Liver (tissue), 3 donors: ENCODE data around the gene DBH.

Experiments
- CTCF ChIP-seq: fragments of 150-350 bp; IDR thresholded peaks from 2 replicates; pipeline ENCODE4 v1.5.1; 2017; ENCODE audit warnings: improper control_type of control experiment, low read depth, low read length; ENCODE audit not compliant: missing input control
- JUND ChIP-seq, 2 donors: IDR thresholded peaks; 2 replicates each; pipeline ENCODE4 v1.6.1; 2016; ENCODE audit warnings: antibody characterized with exemption in 2 of 2
- MAX ChIP-seq: IDR thresholded peaks from 2 replicates; pipeline ENCODE4 v1.6.1; 2016; ENCODE audit warnings: antibody characterized with exemption
- NR2F2 ChIP-seq: IDR thresholded peaks from 2 replicates; pipeline ENCODE4 v1.6.1; 2016; ENCODE audit warnings: antibody characterized with exemption
- RAD21 ChIP-seq, 2 donors: IDR thresholded peaks; 2 replicates each; pipeline ENCODE4 v1.6.1; 2016; ENCODE audit warnings: antibody characterized with exemption in 2 of 2, mild to moderate bottlenecking in 2 of 2
- donor health status: healthy.
- donor health status: healthy.

DNA sequence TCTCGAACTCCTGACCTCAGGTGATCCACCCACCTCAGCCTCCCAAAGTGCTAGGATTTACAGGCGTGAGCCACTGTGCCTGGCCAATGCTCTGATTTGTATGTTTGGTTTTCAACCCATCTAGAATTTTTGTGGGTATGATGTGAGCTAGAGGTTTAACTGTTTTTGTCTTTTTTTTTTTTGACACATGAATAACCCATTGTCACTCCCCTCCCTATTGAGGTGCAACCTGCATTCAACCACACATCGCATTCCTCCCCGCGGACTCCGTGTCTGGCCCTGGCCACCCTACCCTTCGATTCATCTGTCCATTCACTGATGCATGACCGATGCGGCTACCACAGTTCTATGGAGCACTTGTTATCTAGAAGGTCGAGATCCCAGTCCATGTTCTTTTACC is 17.4 kb upstream of the DBH start:
- TF ChIP-seq CTCF (no peak), JUND (IDR thresholded peaks at IDR 0.05) (no peak), RAD21 (IDR thresholded peaks at IDR 0.05) (no peak), NR2F2 (no peak), MAX (no peak)
